Smooth muscle cell (in vitro differentiated cells): ENCODE results near the gene AFAP1L2. TPM values are rescaled to one million over a fixed set of nuclear protein-coding genes. Genes with fewer than 3 reads are reported as not detected.

Experiments used
- DNase-seq: peaks from one replicate; lab custom pipeline; 2025; ENCODE audit not compliant: unreplicated experiment; lab: John Stamatoyannopoulos, UW
- H2AFZ ChIP-seq: fragments of 200-600 bp; sonication (generic); 2 replicates; pipeline ENCODE4 v1.6.0; 2016; ENCODE audit warnings: antibody characterized with exemption, low read depth, mild to moderate bottlenecking
- H3F3A ChIP-seq: fragments of 200-600 bp; sonication (generic); 2 replicates; pipeline ENCODE4 v1.6.0; 2017; ENCODE audit warnings: antibody characterized with exemption, low read depth
- H3K27ac ChIP-seq: fragments of 200-600 bp; sonication (generic); 2 replicates; pipeline ENCODE4 v1.5.1; 2016; ENCODE audit warnings: low read depth, mild to moderate bottlenecking
- H3K27me3 ChIP-seq: fragments of 200-600 bp; sonication (generic); 2 replicates; pipeline ENCODE4 v1.6.1; 2016; ENCODE audit warnings: low read depth, mild to moderate bottlenecking
- H3K36me3 ChIP-seq: fragments of 200-600 bp; sonication (generic); 2 replicates; pipeline ENCODE4 v1.5.1; 2016; ENCODE audit warnings: low read depth
- H3K4me1 ChIP-seq: fragments of 200-600 bp; sonication (generic); 2 replicates; pipeline ENCODE4 v1.5.1; 2016; ENCODE audit warnings: low read depth
- H3K4me2 ChIP-seq: fragments of 200-600 bp; sonication (generic); 2 replicates; pipeline ENCODE4 v1.6.0; 2016; ENCODE audit warnings: mild to moderate bottlenecking
- H3K4me3 ChIP-seq: fragments of 200-600 bp; sonication (generic); 2 replicates; pipeline ENCODE4 v1.5.1; 2016; ENCODE audit warnings: mild to moderate bottlenecking
- H3K79me2 ChIP-seq: fragments of 200-600 bp; sonication (generic); 2 replicates; pipeline ENCODE4 v1.6.0; 2016; ENCODE audit warnings: low read depth, mild to moderate bottlenecking
- H3K9ac ChIP-seq: fragments of 200-600 bp; sonication (generic); 2 replicates; pipeline ENCODE4 v1.6.0; 2016; ENCODE audit warnings: low read depth
- H3K9me3 ChIP-seq: fragments of 200-600 bp; sonication (generic); replicated peaks from 2 replicates; pipeline ENCODE4 v1.5.1; 2016; ENCODE audit warnings: low read depth
- H4K20me1 ChIP-seq: fragments of 200-600 bp; sonication (generic); 2 replicates; pipeline ENCODE4 v1.6.0; 2016; ENCODE audit warnings: low read depth
- CTCF ChIP-seq: fragments of 200-600 bp; sonication (generic); IDR thresholded peaks from 2 replicates; pipeline ENCODE4 v1.5.1; 2017; ENCODE audit warnings: borderline replicate concordance, mild to moderate bottlenecking, antibody characterized with exemption; ENCODE audit not compliant: insufficient read depth, poor library complexity, severe bottlenecking
- WGBS: methylation state at CpG from one replicate; pipeline ENCODE4 v1.1.7; 2016; ENCODE audit warnings: low lambda C conversion rate; 5-methylcytosine and 5-hydroxymethylcytosine counted together
- polyA plus RNA-seq: library from polyadenylated mRNA; unstranded; fragments of >200 nt; fragmentation: Nextera tagmentation; extraction: Ambion mirVana; gene quantifications from 2 replicates; pipeline ENCODE4 v1.2.1, GENCODE V29; 2016
- total RNA-seq: library from RNA; depleted of rRNA; stranded (reverse); fragments of >200 nt; gene quantifications from 2 replicates; pipeline ENCODE4 v1.2.3, GENCODE V29; 2014

The AFAP1L2 gene
- total and polyA plus RNA-seq, 2 experiments from 2014 or later: 43.3 to 47.2 TPM

- no peak for DNase-seq
- peaks cover 76% of the 10 kb centered on the region for H3K79me2 ChIP-seq
These were observed 39.6 kb downstream of the AFAP1L2 start for GRCh38 chr10:114364726-114365125.

GRCh38 chr10:114363745-114364454, 40.4 kb downstream of the AFAP1L2 start:
- peaks cover 76% of the 10 kb centered on the region for H3K79me2 ChIP-seq
- H4K20me1 ChIP-seq: peaks cover 12% of the 10 kb centered on the region
- whole genome bisulfite sequencing: 93% methylated on average over 4 of the region's 4 CpGs
- H3K4me3 ChIP-seq: no peak overlapping the region
- no peak overlapping the region for H3K9ac ChIP-seq
- H3K4me1 ChIP-seq: peaks cover 23% of the 10 kb centered on the region
- no peak overlapping the region for H3K27ac ChIP-seq
- TF ChIP-seq CTCF: no peak
- H3K27me3 ChIP-seq: no peaks in the 10 kb centered on the region
- H3F3A ChIP-seq: peaks cover 34% of the 10 kb centered on the region
- H3K36me3 ChIP-seq: no peaks in the 10 kb centered on the region
- H2AFZ ChIP-seq: no peak overlapping the region
- H3K4me2 ChIP-seq: no peak overlapping the region
- H3K9me3 ChIP-seq: peaks cover 4% of the 10 kb centered on the region
- DNase-seq: no peak

More at GRCh38 chr10:114364726-114365125, 39.6 kb downstream of the AFAP1L2 start:
- no peak overlapping the region for H3K4me3 ChIP-seq
- WGBS: 98% methylated on average over 4 of the region's 4 CpGs
- H3K27me3 ChIP-seq: no peaks in the 10 kb centered on the region
- no peak overlapping the region for H3K4me2 ChIP-seq
- peaks cover 7% of the 10 kb centered on the region for H4K20me1 ChIP-seq
- H3K4me1 ChIP-seq: peaks cover 16% of the 10 kb centered on the region
- no peak for TF ChIP-seq CTCF
- no peak overlapping the region for H3K9ac ChIP-seq
- no peak overlapping the region for H2AFZ ChIP-seq
- peaks cover 4% of the 10 kb centered on the region for H3K9me3 ChIP-seq
- no peak overlapping the region for H3K27ac ChIP-seq
- H3K36me3 ChIP-seq: no peaks in the 10 kb centered on the region
- H3F3A ChIP-seq: peaks cover 35% of the 10 kb centered on the region

GRCh38 chr10:114362826-114363355, 41.4 kb downstream of the AFAP1L2 start:
- no peak for DNase-seq
- Histone ChIP-seq H3K27ac (no peak overlapping the region), H3K4me2 (no peak overlapping the region), H3K79me2 (peaks cover 78% of the 10 kb centered on the region), H3F3A (peaks cover 32% of the 10 kb centered on the region), H3K9me3 (peaks cover 4% of the 10 kb centered on the region), H4K20me1 (peaks cover 19% of the 10 kb centered on the region), H3K4me1 (peaks cover 20% of the 10 kb centered on the region), H3K9ac (no peak overlapping the region), H3K4me3 (no peak overlapping the region), H3K36me3 (no peaks in the 10 kb centered on the region), H2AFZ (no peak overlapping the region), H3K27me3 (no peaks in the 10 kb centered on the region)
- 87% methylated on average over 16 of the region's 16 CpGs for WGBS
- no peak for TF ChIP-seq CTCF
